ENCODE results near the gene LARP4B. TPM values are rescaled to one million over a fixed set of nuclear protein-coding genes. Genes with fewer than 3 reads are reported as not detected.

Gene LARP4B
- polyA plus RNA-seq, 1 donor from 2014 or later, result 14.2 TPM

GRCh38 chr10:804787-805619 lies 126.5 kb downstream of the LARP4B start:
- H3K27me3 ChIP-seq (ENCODE audit: insufficient read depth, low read depth, low read length), result no peaks in the 10 kb centered on the region
- no peak for TF ChIP-seq REST (IDR thresholded peaks at IDR 0.05; ENCODE audit: borderline replicate concordance)
- TF ChIP-seq EP300 (conservative IDR thresholded peaks at IDR 0.05; ENCODE audit: poor library complexity, severe bottlenecking), result no peak
- TF ChIP-seq EZH2 (IDR thresholded peaks at IDR 0.05; ENCODE audit: borderline replicate concordance, insufficient read depth, low read length, poor library complexity, severe bottlenecking), result no peak
- TF ChIP-seq RAD21 (conservative IDR thresholded peaks at IDR 0.05), result no peak
- TF ChIP-seq, protein P1, sequence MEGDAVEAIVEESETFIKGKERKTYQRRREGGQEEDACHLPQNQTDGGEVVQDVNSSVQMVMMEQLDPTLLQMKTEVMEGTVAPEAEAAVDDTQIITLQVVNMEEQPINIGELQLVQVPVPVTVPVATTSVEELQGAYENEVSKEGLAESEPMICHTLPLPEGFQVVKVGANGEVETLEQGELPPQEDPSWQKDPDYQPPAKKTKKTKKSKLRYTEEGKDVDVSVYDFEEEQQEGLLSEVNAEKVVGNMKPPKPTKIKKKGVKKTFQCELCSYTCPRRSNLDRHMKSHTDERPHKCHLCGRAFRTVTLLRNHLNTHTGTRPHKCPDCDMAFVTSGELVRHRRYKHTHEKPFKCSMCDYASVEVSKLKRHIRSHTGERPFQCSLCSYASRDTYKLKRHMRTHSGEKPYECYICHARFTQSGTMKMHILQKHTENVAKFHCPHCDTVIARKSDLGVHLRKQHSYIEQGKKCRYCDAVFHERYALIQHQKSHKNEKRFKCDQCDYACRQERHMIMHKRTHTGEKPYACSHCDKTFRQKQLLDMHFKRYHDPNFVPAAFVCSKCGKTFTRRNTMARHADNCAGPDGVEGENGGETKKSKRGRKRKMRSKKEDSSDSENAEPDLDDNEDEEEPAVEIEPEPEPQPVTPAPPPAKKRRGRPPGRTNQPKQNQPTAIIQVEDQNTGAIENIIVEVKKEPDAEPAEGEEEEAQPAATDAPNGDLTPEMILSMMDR (IDR thresholded peaks at IDR 0.05; ENCODE audit: poor library complexity, severe bottlenecking), result no peak
- TF ChIP-seq MXI1 (conservative IDR thresholded peaks at IDR 0.05; ENCODE audit: poor library complexity, severe bottlenecking), result no peak
- no peak for TF ChIP-seq TAF1 (IDR thresholded peaks at IDR 0.05; ENCODE audit: low read depth)
- no peak for TF ChIP-seq POLR2AphosphoS5 (IDR thresholded peaks at IDR 0.05)
- no peak for TF ChIP-seq SMC3 (conservative IDR thresholded peaks at IDR 0.05; ENCODE audit: poor library complexity)
- no peak overlapping the region for H3K9ac ChIP-seq (ENCODE audit: low read length)
- H3F3A ChIP-seq (ENCODE audit: insufficient read depth, low read length, poor library complexity, severe bottlenecking), result no peaks in the 10 kb centered on the region
- H3K9me2 ChIP-seq (ENCODE audit: insufficient read depth, low read length), result no peaks in the 10 kb centered on the region
- H3K27ac ChIP-seq (ENCODE audit: low read length), result no peak overlapping the region
- H4K20me1 ChIP-seq (ENCODE audit: insufficient read depth), result no peaks in the 10 kb centered on the region
- no peak overlapping the region for H2AFZ ChIP-seq (ENCODE audit: low read depth, low read length)
- H3K4me3 ChIP-seq (ENCODE audit: low read length), result no peak overlapping the region
- no peaks in the 10 kb centered on the region for H3K79me2 ChIP-seq (replicated peaks; ENCODE audit: insufficient read depth, low read length)
- H3K9me3 ChIP-seq (ENCODE audit: low read length), result no peaks in the 10 kb centered on the region
- H3K4me2 ChIP-seq (ENCODE audit: low read length), result no peak overlapping the region
- H3K36me3 ChIP-seq (ENCODE audit: insufficient read depth, low read length), result peaks cover 5% of the 10 kb centered on the region

DNA sequence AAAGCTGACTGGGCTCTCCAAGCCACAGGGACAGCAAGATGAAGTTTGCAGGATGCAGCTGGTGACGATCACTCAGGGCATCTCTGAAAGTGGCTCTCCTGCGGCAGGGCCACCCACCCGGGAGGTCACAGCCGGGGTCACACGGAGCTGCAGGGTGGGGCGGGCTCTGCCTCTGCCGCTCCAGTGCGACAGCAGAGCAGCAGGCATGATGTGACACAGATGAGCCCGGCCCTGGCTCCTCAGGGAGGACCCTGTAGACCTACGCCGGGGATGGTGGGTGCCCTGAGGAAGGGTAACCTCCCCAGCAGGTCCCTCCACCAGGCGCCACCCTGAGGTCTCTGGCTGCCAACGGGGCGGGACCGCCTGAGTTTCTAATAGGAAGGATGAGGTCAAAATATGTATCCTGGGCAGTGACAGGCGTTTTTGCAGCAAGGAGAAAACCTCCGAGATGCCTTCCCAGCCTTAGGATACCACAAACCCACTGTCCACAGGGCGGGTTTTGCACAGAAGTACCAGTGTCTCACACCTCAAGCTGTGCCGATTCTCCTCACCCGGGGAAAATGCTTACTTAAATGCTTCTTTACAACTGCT lies 127.2 kb downstream of the LARP4B start:
- no peak overlapping the region for H3K9ac ChIP-seq (ENCODE audit: low read length)
- no peak overlapping the region for H3K4me2 ChIP-seq (ENCODE audit: low read length)
- no peaks in the 10 kb centered on the region for H3K9me3 ChIP-seq (ENCODE audit: low read length)
- H3K36me3 ChIP-seq (ENCODE audit: insufficient read depth, low read length), result no peaks in the 10 kb centered on the region
- H3K4me3 ChIP-seq (ENCODE audit: low read length), result no peak overlapping the region
- H3K27me3 ChIP-seq (ENCODE audit: insufficient read depth, low read depth, low read length), result no peaks in the 10 kb centered on the region
- H2AFZ ChIP-seq (ENCODE audit: low read depth, low read length), result no peak overlapping the region
- no peaks in the 10 kb centered on the region for H3F3A ChIP-seq (ENCODE audit: insufficient read depth, low read length, poor library complexity, severe bottlenecking)
- no peak overlapping the region for H3K27ac ChIP-seq (ENCODE audit: low read length)
- no peaks in the 10 kb centered on the region for H3K79me2 ChIP-seq (replicated peaks; ENCODE audit: insufficient read depth, low read length)
- no peaks in the 10 kb centered on the region for H4K20me1 ChIP-seq (ENCODE audit: insufficient read depth)
- no peaks in the 10 kb centered on the region for H3K9me2 ChIP-seq (ENCODE audit: insufficient read depth, low read length)
- TF ChIP-seq EZH2 (IDR thresholded peaks at IDR 0.05; ENCODE audit: borderline replicate concordance, insufficient read depth, low read length, poor library complexity, severe bottlenecking), result no peak
- TF ChIP-seq REST (IDR thresholded peaks at IDR 0.05; ENCODE audit: borderline replicate concordance), result no peak
- TF ChIP-seq MXI1 (conservative IDR thresholded peaks at IDR 0.05; ENCODE audit: poor library complexity, severe bottlenecking), result no peak
- no peak for TF ChIP-seq EP300 (conservative IDR thresholded peaks at IDR 0.05; ENCODE audit: poor library complexity, severe bottlenecking)
- no peak for TF ChIP-seq RAD21 (conservative IDR thresholded peaks at IDR 0.05)
- TF ChIP-seq TAF1 (IDR thresholded peaks at IDR 0.05; ENCODE audit: low read depth), result no peak
- no peak for TF ChIP-seq SMC3 (conservative IDR thresholded peaks at IDR 0.05; ENCODE audit: poor library complexity)
- no peak for TF ChIP-seq POLR2AphosphoS5 (IDR thresholded peaks at IDR 0.05)
- TF ChIP-seq, protein P1 (IDR thresholded peaks at IDR 0.05; ENCODE audit: poor library complexity, severe bottlenecking), result no peak
